DOHH2 (cell line): ENCODE results near the gene BRAP.

Experiments used
- H3F3A ChIP-seq: fragments of 200-600 bp; sonication (generic), shearing (Covaris generic); 2 replicates; pipeline ENCODE4 v1.6.0; 2016; ENCODE audit warnings: antibody characterized with exemption, mild to moderate bottlenecking; ENCODE audit not compliant: control insufficient read depth, insufficient read depth
- H3K27ac ChIP-seq: fragments of 200-600 bp; sonication (generic); 2 replicates; pipeline ENCODE4 v1.5.1; 2014; ENCODE audit warnings: low read depth, mild to moderate bottlenecking, low read length, moderate library complexity
- H3K27me3 ChIP-seq: fragments of 200-600 bp; sonication (generic); 2 replicates; pipeline ENCODE4 v1.6.1; 2014; ENCODE audit warnings: mild to moderate bottlenecking, low read length, mixed read lengths; ENCODE audit not compliant: control insufficient read depth
- H3K36me3 ChIP-seq: fragments of 200-600 bp; sonication (generic); 2 replicates; pipeline ENCODE4 v1.6.1; 2014; ENCODE audit warnings: mild to moderate bottlenecking, low read length, moderate library complexity, mixed read lengths; ENCODE audit not compliant: control insufficient read depth
- H3K4me1 ChIP-seq: fragments of 200-600 bp; sonication (generic); 2 replicates; pipeline ENCODE4 v1.6.1; 2014; ENCODE audit warnings: mild to moderate bottlenecking, low read length, mixed read lengths; ENCODE audit not compliant: control insufficient read depth
- H3K4me2 ChIP-seq: fragments of 200-600 bp; sonication (generic); 2 replicates; pipeline ENCODE4 v1.6.0; 2014; ENCODE audit warnings: mild to moderate bottlenecking, low read length, moderate library complexity
- H3K4me3 ChIP-seq: fragments of 200-600 bp; sonication (generic); 2 replicates; pipeline ENCODE4 v1.5.1; 2014; ENCODE audit warnings: mild to moderate bottlenecking, low read length, mixed read lengths
- H3K79me2 ChIP-seq: fragments of 200-600 bp; sonication (generic); 2 replicates; pipeline ENCODE4 v1.6.1; 2014; ENCODE audit warnings: mild to moderate bottlenecking, low read length, mixed read lengths; ENCODE audit not compliant: control insufficient read depth
- H3K9me2 ChIP-seq: fragments of 200-600 bp; sonication (generic); replicated peaks from 2 replicates; pipeline ENCODE4 v1.6.1; 2014; ENCODE audit warnings: mild to moderate bottlenecking, low read length, mixed read lengths; ENCODE audit not compliant: control insufficient read depth
- H3K9me3 ChIP-seq: fragments of 200-600 bp; sonication (generic); 2 replicates; pipeline ENCODE4 v1.6.1; 2014; ENCODE audit warnings: antibody characterized with exemption, low read length, mixed read lengths; ENCODE audit not compliant: control insufficient read depth, insufficient read depth
- H4K20me1 ChIP-seq: fragments of 200-600 bp; sonication (generic); 2 replicates; pipeline ENCODE4 v1.6.0; 2014; ENCODE audit warnings: low read depth, mild to moderate bottlenecking, antibody characterized with exemption, low read length, moderate library complexity; ENCODE audit not compliant: control insufficient read depth, insufficient read depth
- EZH2phosphoT487 ChIP-seq: fragments of 200-600 bp; sonication (generic); IDR thresholded peaks from 2 replicates; pipeline ENCODE4 v1.6.1; 2017; ENCODE audit warnings: borderline replicate concordance, mild to moderate bottlenecking, antibody characterized with exemption, low read length, moderate library complexity, mixed read lengths
- TF ChIP-seq, protein P1 (sequence below): fragments of 200-600 bp; sonication (generic); IDR thresholded peaks from one replicate; pipeline ENCODE4 v1.5.1; 2014; ENCODE audit warnings: antibody characterized with exemption, mild to moderate bottlenecking, low read depth, low read length; ENCODE audit not compliant: poor library complexity, severe bottlenecking

BRAP gene

DNA sequence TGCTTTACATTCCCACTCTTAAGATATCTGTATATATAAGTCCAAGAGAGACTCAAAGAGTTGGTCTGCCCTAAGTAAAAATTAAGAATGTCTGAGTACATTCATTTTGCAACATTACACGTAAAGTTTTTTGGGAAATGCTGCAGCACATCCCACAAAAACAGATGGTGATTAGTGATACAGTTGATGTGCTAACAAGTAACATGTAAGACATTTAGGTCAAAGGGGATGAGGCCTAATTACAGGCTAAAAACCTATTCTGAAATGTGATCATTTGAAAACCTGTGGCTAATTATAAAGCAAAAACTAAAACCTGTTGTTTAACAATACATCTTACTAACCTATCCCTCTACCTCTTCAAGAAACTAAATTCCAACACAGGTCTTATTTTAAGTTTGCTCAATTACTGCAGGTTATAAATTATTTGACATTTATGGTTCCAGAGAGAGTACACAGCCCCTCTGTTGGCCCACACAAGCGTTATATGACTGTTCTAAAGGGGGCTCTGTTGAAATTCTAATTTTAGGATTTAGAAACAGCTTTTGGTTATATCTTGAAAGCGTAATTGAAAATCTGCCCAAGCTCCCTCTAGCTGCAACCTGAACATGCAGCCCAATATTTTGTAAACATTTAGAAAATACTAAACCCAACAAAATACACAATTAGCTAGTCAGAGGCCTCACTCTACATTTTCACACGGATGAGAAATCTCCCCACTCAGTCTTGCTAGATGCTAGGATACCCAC lies 42.9 kb downstream of the BRAP start:
- Histone ChIP-seq H4K20me1 (no peaks in the 10 kb centered on the region), H3K4me2 (no peak overlapping the region), H3K36me3 (peaks cover 55% of the 10 kb centered on the region), H3K4me3 (no peak overlapping the region), H3K9me3 (no peaks in the 10 kb centered on the region), H3K27me3 (no peaks in the 10 kb centered on the region), H3K9me2 (no peaks in the 10 kb centered on the region), H3K27ac (no peak overlapping the region), H3K4me1 (no peaks in the 10 kb centered on the region), H3F3A (no peaks in the 10 kb centered on the region), H3K79me2 (no peaks in the 10 kb centered on the region)
- no peak for TF ChIP-seq EZH2phosphoT487
- TF ChIP-seq, protein P1, sequence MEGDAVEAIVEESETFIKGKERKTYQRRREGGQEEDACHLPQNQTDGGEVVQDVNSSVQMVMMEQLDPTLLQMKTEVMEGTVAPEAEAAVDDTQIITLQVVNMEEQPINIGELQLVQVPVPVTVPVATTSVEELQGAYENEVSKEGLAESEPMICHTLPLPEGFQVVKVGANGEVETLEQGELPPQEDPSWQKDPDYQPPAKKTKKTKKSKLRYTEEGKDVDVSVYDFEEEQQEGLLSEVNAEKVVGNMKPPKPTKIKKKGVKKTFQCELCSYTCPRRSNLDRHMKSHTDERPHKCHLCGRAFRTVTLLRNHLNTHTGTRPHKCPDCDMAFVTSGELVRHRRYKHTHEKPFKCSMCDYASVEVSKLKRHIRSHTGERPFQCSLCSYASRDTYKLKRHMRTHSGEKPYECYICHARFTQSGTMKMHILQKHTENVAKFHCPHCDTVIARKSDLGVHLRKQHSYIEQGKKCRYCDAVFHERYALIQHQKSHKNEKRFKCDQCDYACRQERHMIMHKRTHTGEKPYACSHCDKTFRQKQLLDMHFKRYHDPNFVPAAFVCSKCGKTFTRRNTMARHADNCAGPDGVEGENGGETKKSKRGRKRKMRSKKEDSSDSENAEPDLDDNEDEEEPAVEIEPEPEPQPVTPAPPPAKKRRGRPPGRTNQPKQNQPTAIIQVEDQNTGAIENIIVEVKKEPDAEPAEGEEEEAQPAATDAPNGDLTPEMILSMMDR = no peak

DNA sequence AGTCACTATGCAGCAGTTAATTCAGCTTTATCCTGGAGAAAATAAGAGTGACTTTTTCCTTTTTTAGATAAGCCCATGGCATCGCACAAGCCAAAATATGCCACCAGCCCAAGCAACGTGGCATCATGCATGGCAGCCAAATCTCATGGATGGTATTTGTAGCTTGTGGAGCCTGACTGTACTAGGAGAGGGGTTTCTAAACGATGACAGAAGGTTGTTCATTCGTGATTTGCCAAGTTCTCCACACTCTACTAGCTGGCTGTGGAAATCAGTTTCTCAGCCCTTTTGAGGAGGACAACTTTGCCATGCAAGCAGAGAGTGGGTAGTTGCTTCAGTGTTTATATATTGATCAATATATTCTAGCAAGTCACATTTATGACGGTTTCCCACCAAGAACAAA lies 45.2 kb downstream of the BRAP start:
- Histone ChIP-seq H3K36me3 (peaks cover 35% of the 10 kb centered on the region), H3K27ac (no peak overlapping the region), H3K9me2 (no peaks in the 10 kb centered on the region), H3K4me3 (no peak overlapping the region), H3K4me1 (no peaks in the 10 kb centered on the region), H3F3A (no peaks in the 10 kb centered on the region), H3K4me2 (no peak overlapping the region), H3K27me3 (no peaks in the 10 kb centered on the region), H3K9me3 (no peaks in the 10 kb centered on the region), H3K79me2 (no peaks in the 10 kb centered on the region), H4K20me1 (no peaks in the 10 kb centered on the region)
- no peak for TF ChIP-seq EZH2phosphoT487
- TF ChIP-seq, protein P1 = no peak

DNA sequence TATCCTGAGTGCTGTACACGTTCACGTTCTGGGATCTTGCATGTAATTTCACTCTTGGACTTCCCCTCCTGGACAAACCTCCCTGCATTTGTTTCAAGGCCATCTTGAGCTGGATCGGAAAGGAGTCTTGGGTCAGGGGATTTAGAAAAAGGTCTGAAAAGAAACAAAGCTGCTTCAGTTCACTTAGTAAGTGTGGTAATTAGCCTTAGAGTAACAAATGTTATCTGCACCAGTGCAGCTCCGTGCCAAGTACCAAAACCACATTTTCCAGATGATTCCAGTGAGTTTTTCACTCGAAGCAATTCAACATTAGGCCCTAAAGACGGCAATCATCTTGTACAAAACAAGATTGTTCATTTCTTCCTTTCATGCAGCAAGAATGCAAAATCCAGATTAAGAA lies 47.2 kb downstream of the BRAP start:
- peaks cover 21% of the 10 kb centered on the region for H3K36me3 ChIP-seq
- H4K20me1 ChIP-seq = no peaks in the 10 kb centered on the region
- no peaks in the 10 kb centered on the region for H3K4me1 ChIP-seq
- H3K27me3 ChIP-seq = no peaks in the 10 kb centered on the region
- no peak overlapping the region for H3K27ac ChIP-seq
- H3K9me2 ChIP-seq = no peaks in the 10 kb centered on the region
- no peak overlapping the region for H3K4me2 ChIP-seq
- TF ChIP-seq, protein P1 = no peak
- no peak for TF ChIP-seq EZH2phosphoT487
- no peaks in the 10 kb centered on the region for H3F3A ChIP-seq
- no peaks in the 10 kb centered on the region for H3K79me2 ChIP-seq
- H3K4me3 ChIP-seq = no peak overlapping the region
- no peaks in the 10 kb centered on the region for H3K9me3 ChIP-seq
